Panc1 (cell line): ENCODE measurements around the gene VAC14. TPM values are rescaled to one million over a fixed set of nuclear protein-coding genes. Genes with fewer than 3 reads are reported as not detected.

ENCODE experiments used
- ATAC-seq: fragments of 200-7000 bp; cut with Tn5 transposase; 2 replicates; pipeline ENCODE4 v1.9.1; 2020; ENCODE audit warnings: mild to moderate bottlenecking, moderate library complexity
- BruUV-seq: library from RNA; stranded (reverse); fragments of 400-500 nt; replicated peaks from 2 replicates; lab custom pipeline; 2021; lab: Mats Ljungman, UMichigan
- CTCF ChIA-PET: fragments of 300-600 bp; sonication (Branson Sonifier 250); formaldehyde crosslinking; loops from one replicate; lab custom pipeline; 2022; ENCODE audit warnings: antibody characterized with exemption; lab: Charles Lee
- POLR2A ChIA-PET: fragments of 300-600 bp; sonication (Branson Sonifier 250); formaldehyde crosslinking; loops from one replicate; lab custom pipeline; 2022; ENCODE audit warnings: antibody characterized with exemption; lab: Charles Lee
- DNase-seq: peaks from one replicate; pipeline ENCODE4 v3.0.0-alpha.2; 2010; ENCODE audit warnings: low read depth, low spot score
- H3K27ac ChIP-seq: 2 replicates; pipeline ENCODE4 v1.5.1; 2011; ENCODE audit warnings: mild to moderate bottlenecking, low read length, inconsistent platforms
- H3K27me3 ChIP-seq: fragments of 200-500 bp; sonication (Bioruptor generic); 2 replicates; pipeline ENCODE4 v1.6.0; 2014; ENCODE audit warnings: low read length, inconsistent platforms; ENCODE audit not compliant: control insufficient read depth, insufficient read depth
- H3K36me3 ChIP-seq: fragments of 200-500 bp; sonication (Bioruptor generic); 2 replicates; pipeline ENCODE4 v1.5.1; 2014; ENCODE audit warnings: inconsistent platforms, mild to moderate bottlenecking, low read length, moderate library complexity; ENCODE audit not compliant: control insufficient read depth, insufficient read depth
- H3K4me1 ChIP-seq: 2 replicates; pipeline ENCODE4 v1.5.1; 2011; ENCODE audit warnings: inconsistent platforms, mild to moderate bottlenecking, low read length, moderate library complexity; ENCODE audit not compliant: control insufficient read depth, insufficient read depth
- H3K4me3 ChIP-seq, 2 experiments: 2 replicates each; pipeline ENCODE4 v1.5.1; 2011 to 2012; ENCODE audit warnings: low read depth in 2 of 2, low read length in 2 of 2, mild to moderate bottlenecking in 2 of 2, inconsistent platforms in 1 of 2, moderate library complexity in 1 of 2
- H3K9me3 ChIP-seq: fragments of 200-500 bp; sonication (Bioruptor generic); 2 replicates; pipeline ENCODE4 v1.5.1; 2014; ENCODE audit warnings: low read depth, mild to moderate bottlenecking, inconsistent platforms, low read length, moderate library complexity; ENCODE audit not compliant: control insufficient read depth, insufficient read depth
- CTCF ChIP-seq: fragments of 450-650 bp; IDR thresholded peaks from 2 replicates; pipeline ENCODE4 v1.5.1; 2017; ENCODE audit warnings: mild to moderate bottlenecking
- POLR2AphosphoS5 ChIP-seq: IDR thresholded peaks from 2 replicates; pipeline ENCODE4 v1.6.1; 2012; ENCODE audit warnings: mild to moderate bottlenecking, low read depth, low read length, moderate library complexity
- SIN3A ChIP-seq: IDR thresholded peaks from 2 replicates; pipeline ENCODE4 v1.6.1; 2012; ENCODE audit warnings: low read depth, mild to moderate bottlenecking, low read length, moderate library complexity, borderline replicate concordance; ENCODE audit not compliant: insufficient read depth
- TCF7L2 ChIP-seq: IDR thresholded peaks from 2 replicates; pipeline ENCODE4 v1.6.1; 2011; ENCODE audit warnings: mild to moderate bottlenecking, low read depth, low read length, inconsistent platforms
- in situ Hi-C: cut with HindIII; loops from 2 replicates; pipeline ENCODE4 v1.10.0; 2016; ENCODE audit warnings: low sequenced_read_pairs, low pct_unique_long_range_greater_than_20kb
- intact Hi-C: fragments of 100-400 bp; cut with micrococcal nuclease; formaldehyde crosslinking; loops from one replicate; pipeline ENCODE4 v1.10.0; 2022; ENCODE audit not compliant: unreplicated experiment
- total RNA-seq: library from RNA; stranded (reverse); gene quantifications from one replicate; pipeline ENCODE4 v1.2.1, GENCODE V29; 2021; ENCODE audit not compliant: unreplicated experiment

VAC14 gene
- total RNA-seq, 1 experiment from 2014 or later: 37.9 TPM

- intact Hi-C loops (loop anchor here (5.0 kb wide), 1 partner anchor 88 kb away; no protein-coding TSS in a partner anchor), in situ Hi-C loops (no loop called here)
- Histone ChIP-seq H3K4me1 (no peaks in the 10 kb centered on the region), H3K27me3 (no peaks in the 10 kb centered on the region), H3K27ac (no peak overlapping the region), H3K9me3 (no peaks in the 10 kb centered on the region), H3K4me3 (no peak overlapping the region), H3K36me3 (no peaks in the 10 kb centered on the region; the same call in 1 of the 2 replicates)
- ATAC-seq: no peak
- no peak for DNase-seq
- TF ChIP-seq POLR2AphosphoS5: no peak
- no peak for TF ChIP-seq SIN3A
- no peak for TF ChIP-seq CTCF
- no TSS peak for BruUV-seq
- ChIA-PET CTCF (interaction anchor here (0.5 to 0.6 kb wide), 3 partner anchors 88 to 139 kb away, joined by 3 read pairs; no protein-coding TSS in a partner anchor), POLR2A (no interaction called here)
Observed at GRCh38 chr16:70770291-70770625, 30.7 kb downstream of the VAC14 start.

GRCh38 chr16:70769761-70770160 is 31.2 kb downstream of the VAC14 start:
- H3K4me1 ChIP-seq: no peaks in the 10 kb centered on the region
- no peaks in the 10 kb centered on the region; the same call in 1 of the 2 replicates for H3K36me3 ChIP-seq
- no peaks in the 10 kb centered on the region for H3K27me3 ChIP-seq
- intact Hi-C loops: loop anchor here (5.0 kb wide), 1 partner anchor 87 kb away; no protein-coding TSS in a partner anchor
- BruUV-seq: no TSS peak
- H3K27ac ChIP-seq: no peak overlapping the region
- ChIA-PET CTCF (no interaction called here), POLR2A (no interaction called here)
- TF ChIP-seq TCF7L2: no peak
- no peak for TF ChIP-seq CTCF
- TF ChIP-seq POLR2AphosphoS5: no peak
- in situ Hi-C loops: no loop called here
- DNase-seq (no peak), ATAC-seq (no peak)
- H3K4me3 ChIP-seq: no peak overlapping the region
- H3K9me3 ChIP-seq: no peaks in the 10 kb centered on the region

GRCh38 chr16:70769131-70769530 is 31.8 kb downstream of the VAC14 start:
- Histone ChIP-seq H3K27ac (no peak overlapping the region), H3K4me1 (no peaks in the 10 kb centered on the region), H3K36me3 (no peaks in the 10 kb centered on the region; the same call in 1 of the 2 replicates), H3K9me3 (no peaks in the 10 kb centered on the region), H3K4me3 (no peak overlapping the region), H3K27me3 (no peaks in the 10 kb centered on the region)
- intact Hi-C loops (no loop called here), in situ Hi-C loops (no loop called here)
- ChIA-PET CTCF (no interaction called here), POLR2A (no interaction called here)
- ATAC-seq: no peak
- BruUV-seq: no TSS peak
- TF ChIP-seq POLR2AphosphoS5 (no peak), CTCF (no peak)
- no peak for DNase-seq
